Raji (cell line): Measurements from ENCODE around the gene BPTF.

Source experiments
- POLR2A ChIP-seq: IDR thresholded peaks from 2 replicates; pipeline ENCODE4 v1.6.1; 2011; ENCODE audit warnings: low read depth, low read length, control low read depth; ENCODE audit not compliant: insufficient read depth

The BPTF gene, protein sequence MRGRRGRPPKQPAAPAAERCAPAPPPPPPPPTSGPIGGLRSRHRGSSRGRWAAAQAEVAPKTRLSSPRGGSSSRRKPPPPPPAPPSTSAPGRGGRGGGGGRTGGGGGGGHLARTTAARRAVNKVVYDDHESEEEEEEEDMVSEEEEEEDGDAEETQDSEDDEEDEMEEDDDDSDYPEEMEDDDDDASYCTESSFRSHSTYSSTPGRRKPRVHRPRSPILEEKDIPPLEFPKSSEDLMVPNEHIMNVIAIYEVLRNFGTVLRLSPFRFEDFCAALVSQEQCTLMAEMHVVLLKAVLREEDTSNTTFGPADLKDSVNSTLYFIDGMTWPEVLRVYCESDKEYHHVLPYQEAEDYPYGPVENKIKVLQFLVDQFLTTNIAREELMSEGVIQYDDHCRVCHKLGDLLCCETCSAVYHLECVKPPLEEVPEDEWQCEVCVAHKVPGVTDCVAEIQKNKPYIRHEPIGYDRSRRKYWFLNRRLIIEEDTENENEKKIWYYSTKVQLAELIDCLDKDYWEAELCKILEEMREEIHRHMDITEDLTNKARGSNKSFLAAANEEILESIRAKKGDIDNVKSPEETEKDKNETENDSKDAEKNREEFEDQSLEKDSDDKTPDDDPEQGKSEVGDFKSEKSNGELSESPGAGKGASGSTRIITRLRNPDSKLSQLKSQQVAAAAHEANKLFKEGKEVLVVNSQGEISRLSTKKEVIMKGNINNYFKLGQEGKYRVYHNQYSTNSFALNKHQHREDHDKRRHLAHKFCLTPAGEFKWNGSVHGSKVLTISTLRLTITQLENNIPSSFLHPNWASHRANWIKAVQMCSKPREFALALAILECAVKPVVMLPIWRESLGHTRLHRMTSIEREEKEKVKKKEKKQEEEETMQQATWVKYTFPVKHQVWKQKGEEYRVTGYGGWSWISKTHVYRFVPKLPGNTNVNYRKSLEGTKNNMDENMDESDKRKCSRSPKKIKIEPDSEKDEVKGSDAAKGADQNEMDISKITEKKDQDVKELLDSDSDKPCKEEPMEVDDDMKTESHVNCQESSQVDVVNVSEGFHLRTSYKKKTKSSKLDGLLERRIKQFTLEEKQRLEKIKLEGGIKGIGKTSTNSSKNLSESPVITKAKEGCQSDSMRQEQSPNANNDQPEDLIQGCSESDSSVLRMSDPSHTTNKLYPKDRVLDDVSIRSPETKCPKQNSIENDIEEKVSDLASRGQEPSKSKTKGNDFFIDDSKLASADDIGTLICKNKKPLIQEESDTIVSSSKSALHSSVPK (N-terminal part only)

GRCh38 chr17:67824735-67825626 lies at the start of gene BPTF:
BPTF (plus strand) TSS chr17:67825503; CDS start chr17:67825725, 222 bp downstream.
- peak; percentile 71 for TF ChIP-seq POLR2A

DNA sequence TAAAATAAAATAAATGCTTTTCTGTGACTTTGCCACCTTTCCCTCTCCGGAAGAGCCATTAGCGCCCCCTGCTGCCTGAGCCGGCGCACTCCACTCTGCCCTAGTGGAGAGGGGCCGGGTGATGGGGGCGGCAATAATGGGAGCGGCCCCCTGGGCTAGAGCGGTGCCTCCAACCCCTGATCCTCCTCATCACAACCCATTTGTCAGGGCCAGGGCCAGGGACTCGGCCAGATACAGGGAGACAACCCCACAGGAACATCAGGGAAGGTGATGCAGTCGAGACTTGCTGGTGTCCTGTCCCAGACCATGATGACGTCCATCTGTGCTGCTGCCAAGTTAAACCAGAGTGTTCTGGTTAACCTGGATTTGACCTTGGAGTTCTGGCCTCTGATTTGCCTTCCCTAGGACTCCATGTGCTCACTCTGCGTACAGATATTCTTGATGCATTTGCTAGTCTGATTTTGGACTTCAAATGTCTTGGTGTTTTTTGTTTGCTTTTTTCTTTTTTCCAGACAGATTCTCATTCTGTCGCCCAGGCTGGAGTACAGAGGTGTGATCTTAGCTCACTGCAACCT lies 46.1 kb upstream of the BPTF start:
- TF ChIP-seq POLR2A: no peak

GRCh38 chr17:67784364-67785121 lies 40.8 kb upstream of the BPTF start:
- no peak for TF ChIP-seq POLR2A

DNA sequence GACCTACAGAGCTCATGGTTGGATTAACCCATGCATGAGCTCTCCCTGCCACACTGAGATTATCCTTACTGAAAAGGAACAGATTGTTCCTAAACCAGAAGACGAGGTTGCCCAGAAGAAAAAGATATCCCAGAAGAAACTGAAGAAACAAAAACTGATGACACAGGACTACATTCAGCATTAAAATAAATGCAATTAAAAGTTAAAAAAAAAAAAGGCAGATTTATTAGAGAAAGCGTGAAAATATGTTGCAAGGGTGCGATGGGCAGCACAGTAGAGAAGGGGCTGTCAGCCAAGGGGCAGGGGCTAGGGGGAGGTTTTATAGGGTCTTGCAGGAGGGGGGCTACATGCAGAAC lies 40.2 kb upstream of the BPTF start:
- TF ChIP-seq POLR2A: no peak

DNA sequence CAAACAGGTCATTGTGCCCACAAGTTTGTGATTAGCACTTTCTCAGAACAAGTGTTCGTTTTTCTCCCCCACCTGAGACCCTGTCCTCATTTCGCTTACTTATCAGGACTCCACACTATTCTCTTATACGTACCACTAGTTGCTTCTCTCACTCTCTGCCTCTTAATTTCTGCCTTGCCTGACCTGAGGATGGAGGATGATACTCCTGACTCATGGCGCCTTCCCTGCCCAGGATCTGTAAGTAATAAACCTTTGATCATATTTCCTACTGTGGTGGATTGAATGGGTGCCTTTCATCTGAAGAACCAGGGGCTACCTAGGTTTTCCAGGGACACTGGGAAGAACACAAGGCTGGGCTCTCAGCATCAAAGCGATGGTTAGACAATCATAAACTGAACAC lies 39.8 kb upstream of the BPTF start:
- no peak for TF ChIP-seq POLR2A

DNA sequence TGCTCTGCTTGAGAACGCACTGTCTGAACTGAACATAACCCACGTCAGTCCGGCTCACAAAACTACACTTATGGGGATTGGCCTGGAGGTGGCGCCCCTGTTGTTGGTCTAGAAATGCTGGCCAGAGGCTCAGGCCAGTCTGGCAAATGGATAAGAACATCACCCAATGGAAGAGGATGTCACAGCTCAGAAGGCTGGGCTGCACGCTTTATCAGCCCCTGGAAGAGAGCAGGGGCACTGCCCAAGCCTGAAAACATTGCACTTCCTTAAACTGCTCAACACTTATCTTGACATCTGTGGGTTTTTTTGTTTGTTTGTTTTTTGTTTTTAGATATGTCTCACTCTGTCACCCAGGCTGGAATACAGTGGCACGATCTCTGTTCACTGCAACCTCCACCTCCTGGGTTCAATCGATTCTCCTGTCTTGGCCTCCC lies 24.8 kb upstream of the BPTF start:
- TF ChIP-seq POLR2A: peak; percentile 42; the same call in 1 of the 2 replicates

- TF ChIP-seq POLR2A: no peak
Measured at GRCh38 chr17:67801626-67802175, 23.6 kb upstream of the BPTF start.

GRCh38 chr17:67810464-67810863 lies 14.8 kb upstream of the BPTF start:
- TF ChIP-seq POLR2A: no peak

DNA sequence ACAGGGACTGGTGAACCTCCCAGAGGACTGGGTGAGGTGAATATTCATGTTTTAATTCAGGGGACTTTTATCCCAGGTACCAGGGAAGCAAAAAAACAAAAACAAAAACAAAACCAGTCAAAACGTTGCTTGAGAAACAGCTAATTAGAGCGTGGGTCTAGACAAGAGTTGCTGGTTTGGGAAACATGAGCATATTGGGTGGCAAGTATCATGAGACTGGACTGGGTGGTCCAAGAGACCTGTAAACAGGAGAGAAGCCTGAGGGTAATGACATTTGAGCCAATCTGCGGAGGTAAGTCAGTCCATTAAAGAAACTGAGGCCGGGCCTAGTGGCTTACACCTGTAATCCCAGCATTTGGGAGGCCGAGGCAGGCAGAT lies 11.5 kb upstream of the BPTF start:
- no peak for TF ChIP-seq POLR2A

- TF ChIP-seq POLR2A: peak; percentile 41
Measured at GRCh38 chr17:67818110-67819002, 6.9 kb upstream of the BPTF start.

DNA sequence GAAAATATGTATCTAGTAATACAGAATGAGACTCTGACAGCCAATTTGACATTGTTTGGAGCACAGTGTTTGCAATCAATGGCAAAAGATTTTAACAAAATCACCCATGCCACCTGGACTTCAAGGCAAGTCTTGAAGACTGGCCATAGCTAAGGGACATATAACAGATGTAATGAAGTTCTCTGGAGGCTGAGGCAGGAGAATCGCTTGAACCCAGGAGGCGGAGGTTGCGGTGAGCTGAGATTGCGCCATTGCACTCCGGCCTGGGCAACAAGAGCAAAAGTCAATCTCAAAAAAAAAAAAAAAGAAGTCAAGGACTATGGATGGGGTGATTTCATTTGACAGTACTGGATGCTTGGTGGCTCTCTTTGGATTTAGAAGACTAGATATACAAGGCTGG lies 5.6 kb upstream of the BPTF start:
- TF ChIP-seq POLR2A: no peak

DNA sequence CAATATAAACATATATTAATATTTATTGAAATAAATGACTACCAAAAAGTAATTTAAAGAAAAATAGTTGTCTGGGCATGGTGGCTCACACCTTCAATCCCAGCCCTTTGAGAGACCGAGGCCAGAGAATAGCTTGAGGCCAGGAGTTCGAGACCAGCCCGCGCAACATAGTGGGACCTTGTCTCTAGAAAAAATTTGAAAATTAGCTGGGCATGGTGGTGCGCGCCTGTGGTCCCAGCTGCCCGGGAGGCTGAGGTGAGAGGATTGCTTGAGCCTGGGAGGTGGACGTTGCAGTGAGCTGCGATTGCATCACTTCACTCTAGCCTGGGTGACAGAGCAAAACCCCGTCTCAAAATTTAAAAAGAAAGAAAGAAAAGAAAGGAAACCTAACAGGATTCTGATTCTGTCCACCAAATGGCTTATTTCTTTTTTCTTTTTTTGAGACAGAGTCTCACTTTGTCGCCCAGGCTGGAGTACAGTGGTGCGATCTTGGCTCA lies 3.4 kb upstream of the BPTF start:
- no peak for TF ChIP-seq POLR2A
